ENCODE measurements around the gene ZSWIM3. TPM values are rescaled to one million over a fixed set of nuclear protein-coding genes. Genes with fewer than 3 reads are reported as not detected.

ZSWIM3 gene
- polyA plus RNA-seq, 1 donor from 2014 or later = 14.3 TPM

DNA sequence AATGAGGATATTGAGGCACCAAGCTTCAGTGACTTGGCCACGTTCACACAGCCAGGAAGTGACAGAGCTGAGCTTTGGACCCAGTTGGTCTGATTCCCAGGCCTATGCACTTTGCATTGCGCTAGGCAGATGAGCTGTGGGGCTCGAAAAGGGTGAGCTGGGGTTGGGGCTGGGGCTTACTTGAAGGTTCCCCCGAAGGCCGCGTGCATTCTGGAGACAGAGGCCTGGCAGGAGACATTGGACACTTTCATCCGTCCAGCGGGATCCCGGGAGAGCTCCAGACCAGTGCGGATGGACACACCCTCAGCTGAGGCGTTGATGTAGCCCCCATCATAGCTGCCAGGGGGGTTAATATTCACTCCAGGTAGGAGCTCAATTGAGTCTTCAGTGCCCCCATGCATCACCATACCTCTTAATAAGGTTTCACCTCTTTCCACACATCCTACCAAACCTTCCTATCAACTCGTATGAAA is 52.0 kb downstream of the ZSWIM3 start:
- no peak overlapping the region for H3K9ac ChIP-seq (ENCODE audit: low read length)
- H3K79me2 ChIP-seq (replicated peaks; ENCODE audit: insufficient read depth, low read length) = no peaks in the 10 kb centered on the region
- H3K9me2 ChIP-seq (ENCODE audit: insufficient read depth, low read length) = no peaks in the 10 kb centered on the region
- H3K36me3 ChIP-seq (ENCODE audit: insufficient read depth, low read length) = no peaks in the 10 kb centered on the region
- no peak for TF ChIP-seq POLR2AphosphoS5 (IDR thresholded peaks at IDR 0.05)
- TF ChIP-seq EP300 (conservative IDR thresholded peaks at IDR 0.05; ENCODE audit: poor library complexity, severe bottlenecking) = no peak
- TF ChIP-seq RAD21 (conservative IDR thresholded peaks at IDR 0.05) = no peak
- TF ChIP-seq, protein P1, sequence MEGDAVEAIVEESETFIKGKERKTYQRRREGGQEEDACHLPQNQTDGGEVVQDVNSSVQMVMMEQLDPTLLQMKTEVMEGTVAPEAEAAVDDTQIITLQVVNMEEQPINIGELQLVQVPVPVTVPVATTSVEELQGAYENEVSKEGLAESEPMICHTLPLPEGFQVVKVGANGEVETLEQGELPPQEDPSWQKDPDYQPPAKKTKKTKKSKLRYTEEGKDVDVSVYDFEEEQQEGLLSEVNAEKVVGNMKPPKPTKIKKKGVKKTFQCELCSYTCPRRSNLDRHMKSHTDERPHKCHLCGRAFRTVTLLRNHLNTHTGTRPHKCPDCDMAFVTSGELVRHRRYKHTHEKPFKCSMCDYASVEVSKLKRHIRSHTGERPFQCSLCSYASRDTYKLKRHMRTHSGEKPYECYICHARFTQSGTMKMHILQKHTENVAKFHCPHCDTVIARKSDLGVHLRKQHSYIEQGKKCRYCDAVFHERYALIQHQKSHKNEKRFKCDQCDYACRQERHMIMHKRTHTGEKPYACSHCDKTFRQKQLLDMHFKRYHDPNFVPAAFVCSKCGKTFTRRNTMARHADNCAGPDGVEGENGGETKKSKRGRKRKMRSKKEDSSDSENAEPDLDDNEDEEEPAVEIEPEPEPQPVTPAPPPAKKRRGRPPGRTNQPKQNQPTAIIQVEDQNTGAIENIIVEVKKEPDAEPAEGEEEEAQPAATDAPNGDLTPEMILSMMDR (IDR thresholded peaks at IDR 0.05; ENCODE audit: poor library complexity, severe bottlenecking) = no peak
- TF ChIP-seq TAF1 (IDR thresholded peaks at IDR 0.05; ENCODE audit: low read depth) = no peak
- no peak for TF ChIP-seq MXI1 (conservative IDR thresholded peaks at IDR 0.05; ENCODE audit: poor library complexity, severe bottlenecking)
- no peak for TF ChIP-seq EZH2 (IDR thresholded peaks at IDR 0.05; ENCODE audit: borderline replicate concordance, insufficient read depth, low read length, poor library complexity, severe bottlenecking)
- TF ChIP-seq, protein P2, sequence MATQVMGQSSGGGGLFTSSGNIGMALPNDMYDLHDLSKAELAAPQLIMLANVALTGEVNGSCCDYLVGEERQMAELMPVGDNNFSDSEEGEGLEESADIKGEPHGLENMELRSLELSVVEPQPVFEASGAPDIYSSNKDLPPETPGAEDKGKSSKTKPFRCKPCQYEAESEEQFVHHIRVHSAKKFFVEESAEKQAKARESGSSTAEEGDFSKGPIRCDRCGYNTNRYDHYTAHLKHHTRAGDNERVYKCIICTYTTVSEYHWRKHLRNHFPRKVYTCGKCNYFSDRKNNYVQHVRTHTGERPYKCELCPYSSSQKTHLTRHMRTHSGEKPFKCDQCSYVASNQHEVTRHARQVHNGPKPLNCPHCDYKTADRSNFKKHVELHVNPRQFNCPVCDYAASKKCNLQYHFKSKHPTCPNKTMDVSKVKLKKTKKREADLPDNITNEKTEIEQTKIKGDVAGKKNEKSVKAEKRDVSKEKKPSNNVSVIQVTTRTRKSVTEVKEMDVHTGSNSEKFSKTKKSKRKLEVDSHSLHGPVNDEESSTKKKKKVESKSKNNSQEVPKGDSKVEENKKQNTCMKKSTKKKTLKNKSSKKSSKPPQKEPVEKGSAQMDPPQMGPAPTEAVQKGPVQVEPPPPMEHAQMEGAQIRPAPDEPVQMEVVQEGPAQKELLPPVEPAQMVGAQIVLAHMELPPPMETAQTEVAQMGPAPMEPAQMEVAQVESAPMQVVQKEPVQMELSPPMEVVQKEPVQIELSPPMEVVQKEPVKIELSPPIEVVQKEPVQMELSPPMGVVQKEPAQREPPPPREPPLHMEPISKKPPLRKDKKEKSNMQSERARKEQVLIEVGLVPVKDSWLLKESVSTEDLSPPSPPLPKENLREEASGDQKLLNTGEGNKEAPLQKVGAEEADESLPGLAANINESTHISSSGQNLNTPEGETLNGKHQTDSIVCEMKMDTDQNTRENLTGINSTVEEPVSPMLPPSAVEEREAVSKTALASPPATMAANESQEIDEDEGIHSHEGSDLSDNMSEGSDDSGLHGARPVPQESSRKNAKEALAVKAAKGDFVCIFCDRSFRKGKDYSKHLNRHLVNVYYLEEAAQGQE (IDR thresholded peaks at IDR 0.05; ENCODE audit: borderline replicate concordance) = no peak
- no peaks in the 10 kb centered on the region for H3K9me3 ChIP-seq (ENCODE audit: low read length)
- no peaks in the 10 kb centered on the region for H4K20me1 ChIP-seq (ENCODE audit: insufficient read depth)
- no peak overlapping the region for H3K4me2 ChIP-seq (ENCODE audit: low read length)
- H3K4me3 ChIP-seq (ENCODE audit: low read length) = no peak overlapping the region
- H3F3A ChIP-seq (ENCODE audit: insufficient read depth, low read length, poor library complexity, severe bottlenecking) = no peaks in the 10 kb centered on the region
- H3K27ac ChIP-seq (ENCODE audit: low read length) = no peak overlapping the region
- no peak overlapping the region for H2AFZ ChIP-seq (ENCODE audit: low read depth, low read length)
- no peaks in the 10 kb centered on the region for H3K27me3 ChIP-seq (ENCODE audit: insufficient read depth, low read depth, low read length)

DNA sequence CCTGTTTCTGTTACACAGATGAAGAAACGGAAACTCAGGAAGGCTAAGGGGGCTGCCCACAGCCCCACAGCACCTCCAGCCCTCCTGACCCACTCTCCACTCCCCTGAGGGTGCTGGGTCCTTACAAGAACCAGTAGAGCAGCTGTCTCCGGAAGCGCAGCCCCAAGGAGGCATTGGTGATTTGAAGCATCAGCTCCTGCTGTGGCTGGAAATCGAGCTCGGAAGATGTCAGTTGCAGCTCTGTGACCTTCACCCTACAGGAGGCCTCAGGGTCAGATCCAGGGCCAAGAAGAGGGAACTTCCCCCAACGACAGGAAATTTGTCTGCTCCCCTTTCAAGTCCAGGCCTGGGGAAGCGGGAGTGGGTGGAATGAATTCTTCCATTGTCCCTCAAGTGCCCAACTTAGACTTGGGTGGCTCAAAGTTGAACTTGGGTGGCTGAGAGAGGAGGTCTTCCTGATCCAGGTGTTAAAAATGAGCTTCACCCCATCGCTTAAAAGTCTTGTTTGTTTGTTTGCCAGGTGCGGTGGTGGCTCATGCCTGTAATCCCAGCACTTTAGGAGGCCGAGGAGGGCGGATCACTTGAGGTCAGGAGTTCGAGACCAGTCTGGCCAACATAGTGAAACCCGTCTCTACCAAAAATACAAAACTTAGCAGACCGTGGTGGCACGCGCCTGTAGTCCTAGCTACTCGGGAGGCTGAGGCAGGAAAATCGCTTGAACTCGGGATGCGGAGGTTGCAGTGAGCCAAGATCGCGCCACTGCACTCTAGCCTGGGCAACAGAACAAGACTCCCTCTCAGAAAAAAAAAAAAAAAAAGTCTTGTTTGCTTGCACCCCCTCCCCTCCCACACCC is 52.6 kb downstream of the ZSWIM3 start:
- no peaks in the 10 kb centered on the region for H3K79me2 ChIP-seq (replicated peaks; ENCODE audit: insufficient read depth, low read length)
- H3K27ac ChIP-seq (ENCODE audit: low read length) = peak overlapping the region; percentile 19
- no peaks in the 10 kb centered on the region for H3K9me2 ChIP-seq (ENCODE audit: insufficient read depth, low read length)
- TF ChIP-seq, protein P2 (IDR thresholded peaks at IDR 0.05; ENCODE audit: borderline replicate concordance) = no peak
- TF ChIP-seq TAF1 (IDR thresholded peaks at IDR 0.05; ENCODE audit: low read depth) (no peak), RAD21 (conservative IDR thresholded peaks at IDR 0.05) (no peak), SMC3 (conservative IDR thresholded peaks at IDR 0.05; ENCODE audit: poor library complexity) (no peak), MXI1 (conservative IDR thresholded peaks at IDR 0.05; ENCODE audit: poor library complexity, severe bottlenecking) (no peak), POLR2AphosphoS5 (IDR thresholded peaks at IDR 0.05) (no peak), EP300 (conservative IDR thresholded peaks at IDR 0.05; ENCODE audit: poor library complexity, severe bottlenecking) (no peak), EZH2 (IDR thresholded peaks at IDR 0.05; ENCODE audit: borderline replicate concordance, insufficient read depth, low read length, poor library complexity, severe bottlenecking) (no peak)
- TF ChIP-seq, protein P1 (IDR thresholded peaks at IDR 0.05; ENCODE audit: poor library complexity, severe bottlenecking) = no peak
- H3K27me3 ChIP-seq (ENCODE audit: insufficient read depth, low read depth, low read length) = no peaks in the 10 kb centered on the region
- H3K36me3 ChIP-seq (ENCODE audit: insufficient read depth, low read length) = no peaks in the 10 kb centered on the region
- H3K9me3 ChIP-seq (ENCODE audit: low read length) = no peaks in the 10 kb centered on the region
- no peaks in the 10 kb centered on the region for H4K20me1 ChIP-seq (ENCODE audit: insufficient read depth)
- peak overlapping the region; percentile 64 for H3K4me3 ChIP-seq (ENCODE audit: low read length)
- no peak overlapping the region for H3K9ac ChIP-seq (ENCODE audit: low read length)
- no peak overlapping the region for H3K4me2 ChIP-seq (ENCODE audit: low read length)
- peak overlapping the region; percentile 19 for H2AFZ ChIP-seq (ENCODE audit: low read depth, low read length)
- H3F3A ChIP-seq (ENCODE audit: insufficient read depth, low read length, poor library complexity, severe bottlenecking) = no peaks in the 10 kb centered on the region

Measured in neural cell (in vitro differentiated cells).